Raji (cell line): Measurements from ENCODE around the gene LIMCH1.

ENCODE experiments used
- POLR2A ChIP-seq: IDR thresholded peaks from 2 replicates; pipeline ENCODE4 v1.6.1; 2011; ENCODE audit warnings: low read depth, low read length, control low read depth; ENCODE audit not compliant: insufficient read depth

LIMCH1 gene

DNA sequence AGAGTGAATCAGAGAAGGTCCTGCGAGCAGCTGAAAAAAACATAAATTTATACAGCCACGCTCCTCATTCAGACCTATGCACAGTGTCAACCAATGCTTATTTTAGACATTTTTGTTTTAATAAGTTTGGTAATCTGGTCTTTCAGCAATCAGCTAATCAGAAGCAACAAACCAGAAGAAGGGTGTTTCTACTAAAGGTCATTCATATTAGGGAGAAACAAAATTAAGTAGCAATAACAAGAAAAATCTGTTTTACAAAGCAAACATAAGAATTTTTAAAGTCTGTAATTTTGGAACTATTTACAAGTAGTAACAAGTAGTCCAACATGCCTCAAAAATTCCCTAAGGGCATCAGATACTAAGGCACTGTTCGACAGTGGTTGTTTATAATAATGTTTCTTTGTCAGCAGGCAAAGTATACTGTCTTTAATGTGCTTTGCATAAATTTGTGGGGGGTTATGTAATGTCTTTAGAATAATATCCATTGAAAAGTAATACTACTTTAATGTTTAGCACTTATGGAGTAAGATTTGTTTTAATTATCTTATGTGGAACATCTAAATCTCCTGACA is 127.8 kb downstream of the LIMCH1 start:
- TF ChIP-seq POLR2A, result no peak

- no peak for TF ChIP-seq POLR2A
Observed at GRCh38 chr4:41668024-41668423, 130.1 kb downstream of the LIMCH1 start.

DNA sequence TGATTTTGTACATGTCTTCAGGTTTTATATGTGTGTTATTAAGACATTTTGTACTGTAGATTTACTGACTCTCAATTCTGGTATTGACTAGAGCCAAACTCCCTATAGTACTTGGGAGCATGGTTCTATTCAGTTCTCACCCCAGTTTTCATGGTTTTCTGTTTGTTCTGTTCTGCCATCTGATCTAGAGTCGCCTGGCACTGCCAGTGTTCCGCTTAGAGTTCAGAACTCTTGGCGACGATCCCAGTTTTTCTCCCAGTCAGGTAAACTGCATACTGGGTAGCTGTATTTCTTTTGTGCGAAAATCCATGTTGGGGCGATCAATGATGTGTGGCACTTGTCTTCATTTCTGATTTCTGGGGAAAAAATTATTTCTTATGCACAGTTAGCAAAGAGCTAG is 132.6 kb downstream of the LIMCH1 start:
- no peak for TF ChIP-seq POLR2A

DNA sequence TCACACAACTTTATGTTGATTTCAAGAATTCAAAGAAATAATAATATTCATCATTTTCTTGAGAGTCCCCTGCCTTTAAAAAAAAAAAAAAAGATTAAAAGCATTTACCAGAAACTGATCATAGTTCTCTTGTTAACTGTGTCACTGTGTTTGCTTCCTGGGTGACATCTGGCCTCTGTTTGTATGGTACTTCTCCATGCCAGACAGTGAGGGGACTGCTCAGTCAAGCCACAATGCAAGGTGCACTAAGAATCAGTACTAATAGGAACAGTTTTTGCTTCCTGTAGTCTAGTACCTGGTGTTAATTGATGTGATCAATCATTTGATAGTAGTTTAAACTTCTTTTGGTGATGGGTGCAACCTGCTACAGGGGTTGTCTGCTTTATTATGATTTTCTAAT is 133.0 kb downstream of the LIMCH1 start:
- no peak for TF ChIP-seq POLR2A

- no peak for TF ChIP-seq POLR2A
Observed at GRCh38 chr4:41678086-41678816, 140.3 kb downstream of the LIMCH1 start.

DNA sequence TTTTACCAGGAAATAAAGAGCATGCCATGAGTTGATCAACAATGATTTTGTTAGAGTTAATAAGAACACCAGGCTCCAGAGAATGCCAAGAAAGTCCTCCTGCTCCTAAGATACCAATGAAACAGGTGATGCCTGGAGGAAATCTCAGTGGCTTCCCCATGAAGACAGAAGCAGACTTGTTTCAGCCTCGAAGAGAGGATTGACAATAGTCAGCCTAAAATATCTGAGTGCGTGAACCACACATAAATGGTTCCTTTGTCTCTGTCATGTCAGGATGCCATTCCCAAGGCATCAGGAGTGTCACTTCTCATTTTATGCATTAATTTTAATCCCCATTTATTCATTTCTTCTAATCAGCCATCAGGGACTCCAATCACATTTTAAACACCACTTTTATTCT is 141.0 kb downstream of the LIMCH1 start:
- TF ChIP-seq POLR2A, result no peak

- TF ChIP-seq POLR2A, result no peak
Observed at GRCh38 chr4:41679991-41680390, 142.0 kb downstream of the LIMCH1 start.

GRCh38 chr4:41681054-41681453 is 143.1 kb downstream of the LIMCH1 start:
- TF ChIP-seq POLR2A, result no peak

- TF ChIP-seq POLR2A, result no peak
Observed at GRCh38 chr4:41683326-41683725, 145.4 kb downstream of the LIMCH1 start.

GRCh38 chr4:41686893-41687292 is 148.9 kb downstream of the LIMCH1 start:
- no peak for TF ChIP-seq POLR2A

- TF ChIP-seq POLR2A, result no peak
Observed at GRCh38 chr4:41687971-41688370, 150.0 kb downstream of the LIMCH1 start.

DNA sequence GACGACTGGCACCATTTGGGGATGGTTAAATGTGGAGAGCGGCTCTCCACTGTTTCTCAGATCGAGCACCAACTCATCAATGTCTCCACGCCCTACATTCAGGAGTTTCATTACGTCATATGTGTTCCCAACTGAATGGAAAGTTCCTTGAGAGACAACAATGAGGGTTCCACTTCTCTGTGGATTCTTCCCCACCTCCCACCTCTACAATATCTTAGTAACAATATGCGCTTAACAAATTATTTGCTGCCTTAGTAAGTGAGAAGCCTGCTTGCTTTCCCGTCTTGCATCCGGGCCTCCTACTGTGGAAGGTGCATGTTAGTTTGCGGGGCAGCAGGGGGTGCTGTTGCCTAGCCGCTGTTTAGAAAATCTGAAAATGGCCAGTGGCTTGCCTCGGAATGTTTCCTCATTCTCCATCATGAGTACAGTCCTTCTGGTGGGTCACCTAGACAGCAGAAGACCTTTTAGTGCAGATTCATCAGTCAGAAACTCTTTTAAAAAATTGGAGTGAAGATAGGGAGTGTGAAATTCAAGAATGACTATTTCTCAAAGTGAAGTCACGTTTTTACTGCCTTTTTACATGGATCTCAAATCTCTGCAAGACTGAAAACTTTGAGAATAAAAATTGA is 154.9 kb downstream of the LIMCH1 start:
- TF ChIP-seq POLR2A, result no peak

DNA sequence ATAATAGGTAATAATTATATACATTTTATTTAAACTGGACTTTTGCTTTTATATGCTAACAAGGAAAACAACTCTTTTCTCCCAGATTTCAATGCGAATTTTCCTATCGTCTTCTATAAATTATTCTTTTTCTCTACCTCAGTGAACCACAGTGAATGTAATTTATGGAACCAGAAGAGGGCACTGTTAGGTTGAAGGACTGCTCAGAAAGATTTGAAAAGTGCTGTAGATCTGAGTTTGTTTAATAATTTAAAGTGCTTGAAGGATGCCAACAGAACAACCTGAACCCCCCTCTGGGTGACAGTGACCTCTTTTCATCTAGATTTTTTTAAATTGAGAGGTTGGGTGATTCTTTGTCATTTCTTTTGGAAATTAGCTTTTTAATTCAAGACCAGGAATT is 155.7 kb downstream of the LIMCH1 start:
- no peak for TF ChIP-seq POLR2A

- TF ChIP-seq POLR2A, result no peak
Observed at GRCh38 chr4:41696131-41696530, 158.2 kb downstream of the LIMCH1 start.

DNA sequence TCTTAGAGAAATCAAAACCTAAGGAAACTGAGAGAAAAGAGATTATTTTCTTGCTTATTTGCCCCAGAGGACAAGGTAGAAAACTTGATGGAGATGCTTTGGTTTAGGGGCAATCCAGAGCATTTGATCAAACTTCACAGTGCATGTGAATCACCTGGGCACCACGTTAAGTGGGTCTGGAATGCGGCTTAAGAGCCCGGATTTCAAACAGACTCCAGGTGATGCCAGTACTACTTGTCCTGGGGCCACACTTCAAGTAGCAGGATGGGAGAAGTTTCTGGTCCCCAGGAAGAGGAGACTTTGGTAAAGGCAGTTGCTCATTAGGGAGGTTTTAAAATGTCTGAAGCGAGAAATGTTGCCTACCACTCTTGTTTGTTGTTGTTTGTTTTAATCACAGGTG is 158.8 kb downstream of the LIMCH1 start:
- TF ChIP-seq POLR2A, result no peak

- no peak for TF ChIP-seq POLR2A
Observed at GRCh38 chr4:41701983-41702382, 164.0 kb downstream of the LIMCH1 start.
